Tongue (tissue), 2 donors: ENCODE measurements around the gene HLA-DMA. TPM values are rescaled to one million over a fixed set of nuclear protein-coding genes. Genes with fewer than 3 reads are reported as not detected.
"Not testable (repeated sequence)": the region's sequence is repeated elsewhere in the genome, so short reads cannot be mapped to it uniquely, and the experiment has no call there.

Experiments used
- DNase-seq: peaks from one replicate; pipeline ENCODE4 v3.0.0-alpha.2; 2015
- total RNA-seq: library from RNA; depleted of rRNA; stranded (reverse); fragments of >200 nt; gene quantifications from one replicate; pipeline ENCODE4 v1.2.3, GENCODE V29; 2014

Gene HLA-DMA
- total RNA-seq, 1 donor from 2014 or later: 4.3 TPM

DNA sequence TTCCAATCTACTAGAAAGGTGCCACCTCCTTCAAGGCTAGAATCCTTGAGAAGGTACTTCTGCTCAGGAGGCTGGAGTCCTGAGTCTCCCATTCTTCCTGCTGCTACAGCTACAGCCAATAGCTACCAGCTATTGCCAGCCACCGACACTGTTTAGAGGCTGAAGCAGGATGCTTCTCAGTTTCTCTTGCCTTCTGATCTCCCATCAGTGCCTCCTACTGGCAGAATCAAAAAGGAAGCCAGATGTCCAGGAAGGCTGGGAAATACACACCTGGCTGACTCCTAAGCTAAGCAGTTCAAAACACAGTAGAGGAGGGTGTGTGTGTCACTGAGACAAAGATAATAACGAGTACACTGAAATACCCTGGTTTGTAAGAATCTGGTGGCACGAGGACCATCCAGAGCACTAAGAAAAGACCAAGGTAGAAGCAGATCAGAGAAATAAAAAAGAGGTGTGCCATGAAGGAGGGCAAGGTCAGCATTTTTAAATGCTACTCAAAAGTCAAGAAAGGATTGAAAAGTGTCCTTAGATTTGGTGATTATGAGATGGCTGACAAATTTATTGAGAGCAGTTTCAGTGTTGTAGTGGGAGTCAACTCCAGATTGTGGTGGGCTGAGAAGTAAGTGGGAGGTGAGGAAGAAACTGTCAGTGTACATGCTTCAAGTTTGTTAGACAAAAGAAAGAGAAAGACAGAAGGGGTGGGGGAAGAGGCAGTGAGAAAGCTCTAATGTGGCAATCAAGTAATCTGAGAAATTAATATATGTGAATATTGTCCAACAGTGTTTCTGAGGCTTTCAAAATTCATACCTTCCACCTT is 2.3 kb upstream of the HLA-DMA start:
- DNase-seq: no peak

DNA sequence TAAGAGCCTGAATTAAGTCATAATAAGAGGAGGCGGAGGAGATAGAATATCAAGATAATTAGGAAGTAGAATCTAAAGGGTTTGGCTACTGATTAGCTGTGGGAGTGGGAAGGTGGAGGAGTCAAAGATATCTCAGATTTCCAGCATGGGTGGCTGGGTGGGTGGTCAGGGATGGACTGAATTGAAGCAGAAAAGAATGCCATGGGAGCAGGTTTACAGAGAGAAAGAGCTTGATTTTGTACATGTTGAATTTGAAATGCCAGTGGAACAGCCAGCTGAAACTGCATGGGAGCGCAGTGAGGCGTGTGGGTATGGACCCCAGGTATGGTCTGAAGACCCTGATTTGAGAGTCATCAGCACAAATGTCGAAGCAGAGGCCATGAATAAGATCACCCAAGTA is 1.4 kb upstream of the HLA-DMA start:
- DNase-seq: no peak

DNA sequence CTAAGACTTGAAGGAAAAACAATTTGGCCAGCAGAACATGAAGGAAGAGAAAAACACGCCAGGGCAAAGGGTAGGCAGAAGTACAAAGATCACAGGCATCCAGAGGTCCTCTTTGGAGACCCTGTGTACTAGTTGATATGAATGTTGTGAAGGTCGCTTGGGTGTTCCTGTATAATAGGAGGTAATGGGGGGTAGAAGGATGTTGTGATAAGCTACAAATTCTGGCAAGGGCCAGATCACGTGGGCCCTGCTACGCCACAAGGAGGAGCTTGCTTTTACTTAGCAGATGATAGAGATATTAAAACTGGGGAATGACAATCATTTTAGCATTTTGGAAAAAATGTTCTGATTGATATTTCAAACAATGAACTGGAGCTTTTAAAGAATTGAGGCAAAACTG is 878 bp upstream of the HLA-DMA start:
- DNase-seq: no peak

DNA sequence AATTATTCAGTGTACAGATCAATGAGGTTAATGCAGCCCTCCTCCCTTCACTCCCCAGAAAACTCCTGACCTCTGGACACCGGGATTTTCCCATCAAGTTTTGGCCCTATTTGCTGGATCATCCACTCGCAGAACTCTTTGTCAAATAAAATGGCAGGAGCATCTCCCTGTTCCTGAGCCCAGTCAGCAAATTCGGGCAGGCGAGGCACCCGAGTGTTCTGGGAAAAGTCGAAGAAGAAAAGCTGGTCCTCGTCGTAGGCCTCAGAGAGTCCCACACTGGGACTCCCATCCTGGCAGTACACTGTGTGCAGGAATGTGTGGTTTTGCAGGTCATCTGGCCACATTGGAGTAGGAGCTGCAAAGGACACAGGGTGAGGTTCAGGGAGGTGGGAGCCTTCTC is 2.4 kb downstream of the HLA-DMA start:
- no peak for DNase-seq

DNA sequence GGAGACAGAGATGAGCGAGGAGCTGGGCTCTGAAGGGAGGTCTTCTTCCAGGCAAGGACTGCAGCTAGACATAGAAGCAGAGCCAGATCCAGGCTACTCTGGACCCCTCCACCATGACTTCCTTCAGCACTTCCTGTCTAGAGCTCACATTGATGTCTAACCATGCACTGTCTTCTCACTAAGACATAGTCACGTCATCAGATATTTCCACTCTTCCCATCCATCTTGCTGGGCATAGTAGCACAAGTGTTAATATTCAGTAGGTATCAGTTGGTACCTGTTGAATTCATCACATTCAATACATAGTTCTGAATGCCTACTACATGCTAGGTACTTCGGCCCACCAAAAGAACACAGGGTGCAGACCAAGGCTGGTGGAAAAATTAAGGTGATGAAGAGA is 2.9 kb downstream of the HLA-DMA start:
- no peak for DNase-seq

DNA sequence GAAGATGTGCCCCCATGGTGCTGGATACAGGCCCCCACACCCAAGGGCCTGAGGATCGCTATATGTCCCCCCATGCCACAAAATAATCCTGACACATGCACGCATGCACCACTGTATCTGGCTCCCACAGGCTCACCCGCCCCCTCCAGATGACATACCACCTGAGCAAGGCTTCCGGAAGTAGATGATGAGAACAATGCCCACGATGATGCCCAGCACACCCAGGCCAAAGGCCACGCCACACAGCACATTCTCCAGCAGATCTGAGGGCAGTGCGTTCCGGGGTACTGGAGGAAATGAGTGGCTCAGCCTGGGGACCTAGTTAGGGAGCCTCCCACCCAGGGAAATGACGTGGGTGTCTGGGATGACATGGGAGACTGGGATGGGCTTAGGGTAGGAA is 3.8 kb downstream of the HLA-DMA start:
- no peak for DNase-seq

DNA sequence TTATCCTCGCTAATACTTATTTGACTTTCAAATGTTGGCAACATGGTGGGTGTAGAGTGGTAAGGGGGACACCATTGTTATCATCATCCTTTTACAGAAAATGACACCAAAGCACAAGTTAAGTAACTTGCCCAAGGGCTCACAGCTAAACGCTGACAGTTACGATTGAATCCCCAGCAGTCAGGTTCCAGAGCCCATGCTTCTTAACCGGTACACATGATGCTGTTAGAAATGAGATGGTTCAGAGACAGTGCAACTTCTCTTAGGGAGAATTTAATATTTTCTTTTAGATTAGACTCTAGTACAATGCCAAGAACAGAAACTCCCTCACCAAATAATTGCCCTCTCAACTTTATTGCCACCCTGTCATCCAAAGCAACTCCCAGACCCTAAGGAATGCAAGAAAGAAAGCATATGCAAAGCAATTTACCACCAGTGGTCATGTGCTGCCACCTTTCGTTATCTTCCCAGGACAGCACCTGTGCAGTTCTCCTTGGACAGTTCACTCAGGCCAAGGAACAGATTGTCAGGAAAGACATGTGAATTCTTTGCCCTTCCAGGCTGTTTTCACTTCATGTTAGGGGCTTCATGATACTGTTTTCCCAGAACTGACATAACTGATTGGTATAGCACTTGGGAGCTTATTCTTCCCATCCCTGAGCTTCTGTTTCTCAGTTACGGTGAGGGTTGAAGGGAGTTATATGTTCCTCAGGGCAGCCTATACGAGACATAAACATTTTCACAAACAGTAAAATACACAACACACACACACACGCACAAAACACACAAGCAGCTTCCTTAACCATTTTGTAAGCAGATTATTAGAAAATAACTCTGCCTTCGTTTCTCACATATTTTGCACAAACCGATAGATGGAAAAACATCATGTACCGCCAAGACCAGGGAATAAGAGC is 5.1 kb downstream of the HLA-DMA start:
- DNase-seq: peak; percentile 42

DNA sequence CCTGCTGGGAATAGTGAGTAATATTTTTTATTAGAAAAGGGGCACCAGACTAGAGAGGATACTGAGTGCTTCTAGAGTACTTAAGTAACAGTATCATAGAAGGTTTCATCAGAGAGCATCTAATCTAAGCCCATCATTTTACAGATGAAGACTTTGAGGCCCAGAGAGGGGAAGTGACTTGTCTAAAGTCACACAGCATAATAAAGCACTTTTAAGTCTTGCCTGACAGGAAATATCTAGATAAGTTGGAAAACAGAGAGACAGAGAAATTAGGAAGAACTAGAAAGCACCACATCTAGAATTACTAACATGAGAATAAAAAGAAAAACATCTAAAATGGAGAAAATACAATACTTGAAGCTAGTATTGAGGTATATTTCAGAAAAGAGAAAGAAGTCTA is 6.0 kb downstream of the HLA-DMA start:
- no peak for DNase-seq

DNA sequence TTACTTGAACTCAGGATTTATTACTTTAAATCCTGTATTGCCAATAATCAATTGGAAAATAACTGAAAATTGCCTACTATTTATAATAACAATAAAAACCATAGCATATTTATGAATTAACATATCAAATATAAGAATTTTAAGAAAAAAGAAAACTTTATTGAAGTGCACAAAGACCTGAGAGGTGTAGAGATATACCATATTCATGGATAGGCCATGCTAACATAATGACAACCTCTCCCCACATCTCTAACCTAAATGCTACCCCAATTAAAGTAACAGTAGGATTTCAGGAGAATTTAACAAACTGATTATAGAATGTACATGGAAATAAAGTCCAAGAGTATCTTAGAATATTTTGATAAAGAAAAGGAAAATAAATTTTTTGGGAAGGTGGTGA is 6.9 kb downstream of the HLA-DMA start:
- no peak for DNase-seq

DNA sequence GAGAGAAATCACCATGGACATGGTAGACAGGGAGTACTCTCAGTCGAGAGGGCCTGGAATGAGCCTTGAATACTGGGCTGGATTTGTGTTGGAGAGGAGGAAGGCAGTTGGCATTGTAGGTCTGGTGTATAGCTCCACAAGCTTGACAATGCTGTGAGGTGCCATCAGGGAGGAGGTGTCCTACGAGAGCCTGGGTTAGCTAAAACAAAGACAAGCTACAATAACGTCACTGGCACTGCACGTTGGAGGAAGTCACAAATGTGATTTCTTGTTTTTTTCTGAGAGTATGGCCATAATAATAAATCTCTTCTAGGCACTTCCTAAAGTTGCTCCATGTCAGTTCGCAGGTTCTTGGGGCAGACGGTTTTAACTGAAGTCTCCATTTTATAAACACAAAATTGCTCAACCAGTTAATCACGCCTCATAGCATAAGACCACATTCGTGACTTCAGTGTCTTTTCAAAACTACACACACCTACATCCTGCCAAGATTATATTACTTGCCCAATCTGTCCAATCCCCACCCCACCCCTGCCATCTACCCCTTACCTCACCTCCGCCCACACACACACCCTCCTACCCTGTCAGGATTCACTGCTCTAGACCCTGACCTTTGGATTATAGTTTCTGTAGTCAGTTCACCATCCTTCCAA is 7.7 kb downstream of the HLA-DMA start:
- DNase-seq: no peak

DNA sequence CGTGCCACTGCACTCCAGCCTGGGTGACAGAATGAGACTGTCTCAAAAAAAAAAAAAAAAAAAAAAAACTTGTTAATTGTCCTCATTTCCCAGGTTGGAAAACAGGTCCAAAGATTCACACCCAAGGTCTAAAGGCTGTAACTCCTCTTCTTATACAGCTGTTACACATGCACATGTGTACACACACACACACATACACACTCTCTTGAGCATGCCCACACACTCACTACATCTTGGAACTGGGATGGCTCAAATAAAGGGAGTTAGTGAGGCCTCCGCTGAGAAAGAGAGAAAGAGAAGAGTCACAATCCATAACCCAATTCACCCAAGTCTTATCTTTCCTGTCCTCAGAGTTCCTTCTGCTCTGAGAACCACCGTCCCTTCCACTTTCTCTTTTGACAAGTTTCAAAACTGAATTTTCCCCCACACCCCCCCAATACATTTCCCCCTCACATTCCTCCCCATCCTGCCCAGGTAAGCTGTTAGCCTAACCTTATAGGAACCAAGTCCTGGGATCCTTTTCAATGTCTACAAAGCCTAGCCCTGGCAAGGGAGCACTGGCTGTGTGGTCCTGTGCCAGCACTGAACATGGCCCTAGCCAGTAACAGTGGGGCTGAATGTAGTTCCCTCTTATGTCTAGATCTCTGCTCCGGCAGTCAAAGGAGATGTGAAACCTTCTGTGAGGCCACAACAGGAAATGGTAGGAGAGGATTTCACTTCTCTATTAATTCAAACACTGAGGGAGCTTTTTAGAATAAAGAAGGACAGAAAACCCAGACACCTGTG is 8.8 kb downstream of the HLA-DMA start:
- DNase-seq: peak; percentile 4

DNA sequence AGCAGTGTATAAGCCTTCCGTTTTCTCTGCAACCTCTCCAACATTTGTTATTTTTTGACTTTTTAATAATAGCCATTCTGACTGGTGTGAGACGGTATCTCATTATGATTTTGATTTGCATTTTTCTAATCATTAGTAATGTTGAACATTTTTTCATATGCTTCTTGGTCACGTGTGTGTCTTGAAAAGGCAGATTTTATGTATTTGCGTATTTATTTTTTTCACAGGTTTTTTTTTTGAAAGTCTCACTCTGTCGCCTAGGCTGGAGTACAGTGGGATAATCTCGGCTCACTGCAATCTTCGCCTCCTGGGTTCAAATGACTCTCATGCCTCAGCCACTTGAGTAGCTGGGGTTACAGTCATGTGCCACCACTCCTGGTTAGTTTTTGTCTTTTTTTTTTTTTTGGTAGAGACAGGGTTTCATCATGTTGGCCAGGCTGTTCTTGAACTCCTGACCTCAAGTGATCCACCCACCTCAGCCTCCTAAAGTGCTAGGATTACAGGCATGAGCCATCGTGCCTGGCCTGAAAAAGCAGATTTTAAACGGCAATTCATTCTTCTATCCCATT is 10.3 kb downstream of the HLA-DMA start:
- not testable (repeated sequence) for DNase-seq

DNA sequence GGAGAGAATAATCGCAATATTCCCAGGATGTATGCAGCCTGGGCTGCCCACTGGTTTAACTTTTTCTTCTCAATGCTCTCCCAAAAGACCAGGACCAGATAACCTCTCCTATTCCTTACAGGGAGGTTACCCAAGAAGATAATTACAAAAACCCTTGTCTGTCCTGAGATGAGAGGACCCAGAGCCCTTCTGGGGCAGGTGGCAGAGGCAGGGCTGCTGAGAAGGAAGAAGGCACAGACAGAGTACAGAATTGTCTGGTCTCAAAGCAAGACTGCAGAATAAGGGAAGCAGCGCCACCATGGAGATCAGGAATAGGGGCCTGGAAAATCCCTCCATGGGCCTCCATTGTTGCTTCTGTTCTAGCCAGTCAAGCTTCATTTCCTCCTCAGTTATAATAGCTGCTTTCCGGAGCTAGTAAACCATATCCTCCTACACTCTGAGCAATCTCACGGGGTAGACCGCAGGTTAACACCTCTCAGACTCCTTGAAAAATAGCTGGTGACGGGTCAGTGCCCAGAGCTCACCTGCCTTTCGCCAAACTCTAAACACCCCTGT is 11.6 kb downstream of the HLA-DMA start:
- DNase-seq: peak; percentile 3

DNA sequence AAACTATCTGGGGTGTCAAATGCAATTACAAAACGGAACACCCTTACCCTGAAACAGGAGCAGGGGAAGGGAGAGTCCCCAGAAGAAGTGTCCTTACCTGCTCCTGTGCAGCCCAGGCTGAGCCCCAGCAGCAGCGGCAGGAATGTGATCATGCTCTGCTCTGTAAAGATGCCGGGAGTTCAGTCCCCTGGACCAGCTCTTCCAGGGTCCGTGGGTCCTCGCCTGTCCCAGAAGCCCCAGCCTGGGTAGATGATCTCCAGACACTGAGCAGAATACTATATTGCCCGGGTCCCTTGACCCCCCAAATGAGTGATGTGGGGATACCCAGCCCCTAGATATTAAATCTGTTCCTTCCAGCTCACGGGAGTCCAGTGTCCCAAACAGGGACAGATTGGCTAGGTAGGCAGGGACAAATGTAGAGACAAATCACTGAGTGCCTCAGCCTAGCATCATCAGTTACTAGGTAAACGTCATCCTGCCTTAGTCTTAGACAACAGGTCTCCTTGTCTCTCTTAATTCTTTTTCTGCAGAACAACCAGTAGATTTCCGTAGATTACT is 12.2 kb downstream of the HLA-DMA start, which contains the start of gene HLA-DMB:
HLA-DMB (minus strand) TSS at position 373 of the 558 bp plus-strand sequence; CDS start at position 152, 221 bp downstream.
- peak; percentile 82 for DNase-seq

DNA sequence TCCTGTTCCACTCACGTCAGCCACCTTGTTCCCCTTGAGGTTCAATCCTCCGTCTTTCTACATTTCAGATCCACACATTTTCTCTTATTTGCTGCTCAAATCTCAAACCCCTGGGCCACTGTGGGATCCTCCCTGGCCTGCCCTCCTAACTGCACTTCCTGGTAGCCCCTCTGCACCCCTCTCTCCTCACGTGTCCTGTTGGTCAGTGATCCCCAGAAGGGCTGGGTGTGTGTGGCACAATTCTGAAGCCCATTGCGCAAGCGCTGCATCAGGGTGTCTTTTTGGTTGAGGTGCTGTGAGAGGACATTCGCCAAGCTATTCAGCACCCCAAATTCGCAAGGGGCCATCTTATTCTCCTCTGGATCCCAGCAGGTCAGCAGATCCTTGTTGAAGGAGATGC is 14.4 kb downstream of the HLA-DMA start:
- DNase-seq: no peak

DNA sequence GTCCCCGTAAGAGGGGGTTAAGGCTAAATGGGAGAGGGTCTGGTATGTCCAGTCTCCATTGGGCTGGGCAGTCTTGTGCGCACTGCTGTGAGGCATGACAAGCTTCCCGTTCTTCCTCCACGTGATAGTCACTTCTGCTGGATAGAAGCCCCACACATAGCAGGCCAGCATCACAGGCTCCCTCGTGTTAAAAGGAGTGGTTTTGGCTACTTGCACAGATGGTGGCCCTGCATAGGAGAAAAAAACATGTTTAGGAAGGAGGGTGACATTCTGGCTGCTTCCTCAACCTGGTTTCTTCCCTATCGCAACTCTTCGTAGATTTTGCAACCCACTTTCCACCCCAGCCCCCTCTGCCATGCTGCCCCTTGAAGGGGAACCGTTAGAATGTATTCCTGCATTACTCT is 15.7 kb downstream of the HLA-DMA start:
- no peak for DNase-seq

DNA sequence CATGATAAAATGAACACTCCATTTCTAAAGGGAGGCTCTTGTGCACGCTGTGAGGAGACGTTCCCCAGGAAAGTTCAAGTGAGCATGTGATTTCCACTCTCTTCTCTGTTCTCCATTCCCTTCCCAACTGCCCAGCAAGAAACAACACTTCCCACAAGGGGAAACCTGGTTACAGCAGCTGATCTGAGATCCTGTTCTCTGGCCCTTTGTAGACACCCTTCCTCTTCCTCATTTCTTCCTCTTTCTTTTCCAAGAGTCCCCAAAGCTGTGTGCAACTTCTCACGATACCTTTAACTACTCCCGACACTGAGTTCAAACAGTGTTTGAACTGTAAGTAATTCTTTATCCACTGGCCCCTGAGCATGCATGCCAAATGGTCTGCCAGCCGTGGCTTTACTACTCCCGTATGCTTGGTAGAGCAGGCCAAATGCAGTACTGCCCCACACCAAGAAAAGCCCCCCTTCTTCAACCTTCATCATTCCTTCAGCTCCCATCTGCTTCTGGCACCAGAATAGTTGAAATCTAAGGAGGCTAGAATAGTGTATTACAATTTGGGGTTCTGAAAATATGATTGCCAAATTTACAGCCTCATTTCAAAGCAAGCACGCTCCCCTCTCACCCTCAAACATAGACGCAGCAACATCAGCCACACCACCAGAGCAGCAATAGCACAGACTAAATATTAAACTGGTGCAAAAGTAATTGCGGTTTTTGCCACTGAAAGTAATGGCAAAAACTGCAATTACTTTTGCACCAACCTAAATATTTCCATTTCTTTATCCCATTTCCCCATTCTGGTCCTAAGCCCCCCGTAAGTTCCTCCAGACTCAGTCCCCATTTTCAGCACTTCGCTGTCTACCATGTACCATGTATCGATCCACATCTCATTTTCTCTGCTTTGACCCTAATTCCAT is 16.4 kb downstream of the HLA-DMA start:
- DNase-seq: no peak

DNA sequence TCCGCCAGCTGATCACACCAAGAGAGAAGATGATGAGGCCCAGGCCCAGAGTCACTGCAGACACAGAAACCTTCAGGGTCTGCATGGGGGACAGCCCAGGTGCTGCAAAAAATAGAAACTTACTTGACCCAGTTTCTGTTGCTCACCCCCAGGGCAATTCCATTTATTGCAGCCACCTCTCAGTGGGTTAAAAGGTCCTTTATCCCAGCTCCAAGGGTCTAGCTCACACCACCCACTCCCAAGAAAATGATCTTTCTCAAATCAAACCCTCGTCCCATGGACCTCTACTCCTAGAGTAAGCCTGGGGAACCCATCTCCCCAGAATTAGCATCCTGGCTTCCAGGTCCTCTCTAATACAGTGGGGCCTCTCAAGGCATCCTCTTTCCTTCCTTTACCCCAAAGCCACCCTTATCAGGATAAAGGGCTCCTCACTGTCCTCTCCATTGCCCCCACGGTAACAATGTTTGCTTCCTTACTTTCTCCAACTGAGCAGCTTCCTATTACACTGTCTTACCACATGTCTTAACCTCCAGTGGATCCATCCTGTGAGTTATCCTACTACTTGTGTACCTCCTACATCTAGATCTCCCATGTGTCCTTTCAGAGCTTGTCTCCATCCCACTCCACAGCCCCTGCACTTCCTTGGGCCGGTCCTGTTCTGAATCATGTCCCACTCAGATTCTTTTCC is 17.2 kb downstream of the HLA-DMA start:
- DNase-seq: no peak

DNA sequence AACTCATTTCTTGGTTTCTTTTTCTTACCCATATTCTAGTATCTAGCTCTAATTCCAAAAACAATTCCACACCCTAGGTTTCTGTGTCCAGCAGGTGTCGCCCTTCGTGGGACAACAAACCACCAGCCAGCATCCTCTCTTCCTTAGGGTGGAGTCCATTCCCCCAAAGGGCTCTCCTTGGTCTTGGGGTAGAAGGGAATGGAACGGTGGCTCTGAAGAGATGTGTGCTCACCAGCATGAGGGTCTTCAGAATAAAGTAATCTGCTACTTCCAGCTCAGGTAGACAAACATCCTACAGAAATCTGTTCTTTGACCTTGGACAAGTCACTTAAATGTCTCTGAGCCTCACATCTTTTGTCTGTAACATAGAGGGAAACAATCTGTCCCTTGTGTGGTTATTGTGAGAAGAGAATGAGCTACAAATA is 19.2 kb downstream of the HLA-DMA start:
- DNase-seq: peak; percentile 85
